Measurements from ENCODE around the gene NLGN1.

The NLGN1 gene

DNA sequence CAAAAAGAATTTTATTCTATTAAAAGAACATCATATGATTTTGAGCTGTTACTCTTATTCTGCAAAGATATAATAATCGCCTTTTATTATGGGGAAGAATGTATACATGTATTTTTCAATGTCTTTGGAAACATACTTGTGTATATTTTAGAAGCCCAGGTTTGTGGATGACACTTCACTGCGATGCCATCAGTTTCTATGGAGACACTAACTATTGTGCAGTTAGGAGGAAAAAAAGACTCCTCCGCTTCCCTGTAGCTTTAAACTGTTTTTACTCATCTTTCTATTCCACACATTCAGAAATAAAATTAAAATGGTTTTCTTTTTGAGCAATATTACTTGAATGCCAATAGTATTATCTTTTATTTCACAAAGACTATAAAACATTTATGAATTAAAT lies 305.0 kb downstream of the NLGN1 start:
- no peaks in the 10 kb centered on the region for H3K36me3 Mint-ChIP-seq (ENCODE audit: low read depth)
- no peak overlapping the region for H3K4me3 Mint-ChIP-seq
- H3K27ac Mint-ChIP-seq = no peak overlapping the region
- no peaks in the 10 kb centered on the region for H3K27me3 Mint-ChIP-seq (ENCODE audit: low read depth)
- H3K9me3 Mint-ChIP-seq = peaks cover 3% of the 10 kb centered on the region
- H3K4me1 Mint-ChIP-seq = peaks cover 6% of the 10 kb centered on the region
- TF ChIP-seq, protein P1, sequence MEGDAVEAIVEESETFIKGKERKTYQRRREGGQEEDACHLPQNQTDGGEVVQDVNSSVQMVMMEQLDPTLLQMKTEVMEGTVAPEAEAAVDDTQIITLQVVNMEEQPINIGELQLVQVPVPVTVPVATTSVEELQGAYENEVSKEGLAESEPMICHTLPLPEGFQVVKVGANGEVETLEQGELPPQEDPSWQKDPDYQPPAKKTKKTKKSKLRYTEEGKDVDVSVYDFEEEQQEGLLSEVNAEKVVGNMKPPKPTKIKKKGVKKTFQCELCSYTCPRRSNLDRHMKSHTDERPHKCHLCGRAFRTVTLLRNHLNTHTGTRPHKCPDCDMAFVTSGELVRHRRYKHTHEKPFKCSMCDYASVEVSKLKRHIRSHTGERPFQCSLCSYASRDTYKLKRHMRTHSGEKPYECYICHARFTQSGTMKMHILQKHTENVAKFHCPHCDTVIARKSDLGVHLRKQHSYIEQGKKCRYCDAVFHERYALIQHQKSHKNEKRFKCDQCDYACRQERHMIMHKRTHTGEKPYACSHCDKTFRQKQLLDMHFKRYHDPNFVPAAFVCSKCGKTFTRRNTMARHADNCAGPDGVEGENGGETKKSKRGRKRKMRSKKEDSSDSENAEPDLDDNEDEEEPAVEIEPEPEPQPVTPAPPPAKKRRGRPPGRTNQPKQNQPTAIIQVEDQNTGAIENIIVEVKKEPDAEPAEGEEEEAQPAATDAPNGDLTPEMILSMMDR (IDR thresholded peaks at IDR 0.05; ENCODE audit: unreplicated experiment in 3 of 3) = no peak

DNA sequence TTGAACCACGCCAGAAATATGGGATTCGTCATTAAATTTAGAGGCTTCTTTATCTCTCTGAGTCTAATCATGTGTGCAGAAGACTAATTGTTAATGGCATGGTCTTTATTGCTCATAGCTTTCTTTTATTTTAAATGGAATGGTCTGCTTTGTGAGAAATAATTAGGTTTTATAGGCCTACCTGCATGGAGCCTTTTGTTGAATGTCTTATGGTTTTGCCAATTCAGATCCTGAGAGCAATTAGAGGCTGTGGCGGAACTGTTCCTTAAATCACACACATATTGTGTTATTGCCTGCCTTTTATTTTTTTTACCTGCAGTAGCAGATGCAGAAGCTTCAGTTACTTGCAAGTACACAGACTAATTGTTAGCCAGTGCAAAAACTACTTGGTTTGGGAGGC lies 306.2 kb downstream of the NLGN1 start:
- H3K27ac Mint-ChIP-seq = no peak overlapping the region
- peaks cover 3% of the 10 kb centered on the region for H3K9me3 Mint-ChIP-seq
- no peaks in the 10 kb centered on the region for H3K27me3 Mint-ChIP-seq (ENCODE audit: low read depth)
- H3K36me3 Mint-ChIP-seq (ENCODE audit: low read depth) = no peaks in the 10 kb centered on the region
- peaks cover 6% of the 10 kb centered on the region for H3K4me1 Mint-ChIP-seq
- H3K4me3 Mint-ChIP-seq = no peak overlapping the region
- TF ChIP-seq, protein P1 (IDR thresholded peaks at IDR 0.05; ENCODE audit: unreplicated experiment in 3 of 3) = no peak

DNA sequence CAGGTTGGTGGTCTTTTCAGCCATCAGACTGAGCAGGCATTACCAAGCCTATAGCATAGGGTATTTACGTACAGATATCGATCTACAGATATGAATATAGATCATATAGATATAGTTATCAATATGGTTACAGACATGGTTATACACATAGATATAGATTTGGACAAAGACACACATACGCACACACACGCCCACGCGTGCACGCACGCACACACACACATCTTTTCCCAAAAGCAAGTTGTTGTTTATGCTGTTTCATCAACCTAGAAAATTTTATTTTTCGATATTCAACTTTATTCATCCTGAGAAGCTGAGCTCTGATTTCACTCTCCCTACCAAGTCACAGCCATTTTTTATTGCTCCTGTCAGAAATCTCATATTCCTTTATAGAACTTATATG lies 309.1 kb downstream of the NLGN1 start:
- Mint-ChIP-seq H3K27me3 (ENCODE audit: low read depth) (no peaks in the 10 kb centered on the region), H3K4me3 (no peak overlapping the region), H3K4me1 (no peaks in the 10 kb centered on the region), H3K9me3 (no peaks in the 10 kb centered on the region), H3K36me3 (ENCODE audit: low read depth) (no peaks in the 10 kb centered on the region), H3K27ac (no peak overlapping the region)
- TF ChIP-seq, protein P1 (IDR thresholded peaks at IDR 0.05; ENCODE audit: unreplicated experiment in 3 of 3) = no peak

DNA sequence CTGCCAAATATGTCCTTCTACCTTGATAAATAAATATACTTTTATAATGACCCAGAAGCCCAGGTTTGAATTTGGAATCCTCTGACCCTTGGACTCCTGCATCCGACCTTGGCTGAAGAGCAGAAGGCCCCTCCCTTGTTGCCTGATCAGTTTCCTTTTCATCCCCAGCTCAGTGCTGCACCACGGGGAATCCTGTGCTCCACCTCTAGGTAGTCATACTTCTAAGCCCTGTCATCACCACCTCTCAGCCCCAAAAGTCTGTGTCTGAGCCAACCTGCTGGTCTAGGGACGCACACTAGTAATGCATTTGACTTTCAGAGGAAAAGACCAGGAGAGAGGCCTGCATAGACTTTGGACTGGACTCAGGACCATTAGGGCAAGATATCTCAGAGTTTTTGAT lies 310.6 kb downstream of the NLGN1 start:
- no peaks in the 10 kb centered on the region for H3K4me1 Mint-ChIP-seq
- no peaks in the 10 kb centered on the region for H3K9me3 Mint-ChIP-seq
- no peaks in the 10 kb centered on the region for H3K27me3 Mint-ChIP-seq (ENCODE audit: low read depth)
- TF ChIP-seq, protein P1 (IDR thresholded peaks at IDR 0.05; ENCODE audit: unreplicated experiment in 3 of 3) = no peak
- no peak overlapping the region for H3K4me3 Mint-ChIP-seq
- no peak overlapping the region for H3K27ac Mint-ChIP-seq
- no peaks in the 10 kb centered on the region for H3K36me3 Mint-ChIP-seq (ENCODE audit: low read depth)

DNA sequence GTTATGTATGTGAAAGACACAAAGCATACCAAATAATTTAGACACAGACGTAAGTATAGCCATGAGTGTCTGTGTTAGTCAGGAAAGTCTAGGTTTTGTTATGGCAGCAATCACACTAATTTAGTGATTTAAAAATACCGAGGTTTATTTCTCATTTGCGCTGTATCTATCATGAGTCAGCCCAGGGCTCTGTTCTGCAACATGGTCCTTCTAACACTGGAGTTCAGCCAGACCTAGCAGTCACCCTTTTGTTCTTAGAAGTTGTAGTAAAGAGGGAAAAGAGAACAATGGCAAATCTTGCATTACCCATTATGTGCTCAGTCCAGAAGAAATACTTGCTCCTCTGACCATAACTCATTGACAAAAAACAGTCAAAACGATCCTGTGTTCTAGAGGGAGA lies 311.5 kb downstream of the NLGN1 start:
- TF ChIP-seq, protein P1 (IDR thresholded peaks at IDR 0.05; ENCODE audit: unreplicated experiment in 3 of 3) = no peak
- H3K9me3 Mint-ChIP-seq = no peaks in the 10 kb centered on the region
- no peaks in the 10 kb centered on the region for H3K27me3 Mint-ChIP-seq (ENCODE audit: low read depth)
- H3K4me3 Mint-ChIP-seq = no peak overlapping the region
- H3K27ac Mint-ChIP-seq = no peak overlapping the region
- H3K36me3 Mint-ChIP-seq (ENCODE audit: low read depth) = no peaks in the 10 kb centered on the region
- H3K4me1 Mint-ChIP-seq = no peaks in the 10 kb centered on the region

DNA sequence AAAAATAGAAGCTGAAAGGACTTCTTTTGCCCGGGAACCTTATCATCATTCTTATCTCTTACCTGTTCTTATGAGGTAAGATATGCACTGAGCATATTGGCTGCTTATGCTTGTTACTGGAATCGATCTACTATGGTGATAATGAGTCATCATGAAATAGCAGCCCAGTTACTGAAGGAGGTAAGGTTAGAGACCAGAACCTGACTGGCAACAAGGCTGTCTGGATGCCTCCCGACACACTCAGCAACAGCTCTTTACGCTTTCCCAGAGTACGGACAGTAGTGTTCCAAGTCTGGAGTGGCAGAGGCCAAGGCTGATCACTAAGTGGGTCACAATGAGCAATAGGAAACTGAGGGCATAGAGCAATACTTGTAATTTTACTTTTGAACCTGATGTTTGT lies 314.1 kb downstream of the NLGN1 start:
- no peaks in the 10 kb centered on the region for H3K36me3 Mint-ChIP-seq (ENCODE audit: low read depth)
- no peak overlapping the region for H3K27ac Mint-ChIP-seq
- no peak overlapping the region for H3K4me3 Mint-ChIP-seq
- H3K4me1 Mint-ChIP-seq = no peaks in the 10 kb centered on the region
- TF ChIP-seq, protein P1 (IDR thresholded peaks at IDR 0.05; ENCODE audit: unreplicated experiment in 3 of 3) = no peak
- no peaks in the 10 kb centered on the region for H3K27me3 Mint-ChIP-seq (ENCODE audit: low read depth)
- H3K9me3 Mint-ChIP-seq = no peaks in the 10 kb centered on the region
